ENCODE results near the gene CAMK1D. TPM values are rescaled to one million over a fixed set of nuclear protein-coding genes. Genes with fewer than 3 reads are reported as not detected.

CAMK1D gene
- total RNA-seq, 1 experiment from 2014 or later: 6.3 TPM

DNA sequence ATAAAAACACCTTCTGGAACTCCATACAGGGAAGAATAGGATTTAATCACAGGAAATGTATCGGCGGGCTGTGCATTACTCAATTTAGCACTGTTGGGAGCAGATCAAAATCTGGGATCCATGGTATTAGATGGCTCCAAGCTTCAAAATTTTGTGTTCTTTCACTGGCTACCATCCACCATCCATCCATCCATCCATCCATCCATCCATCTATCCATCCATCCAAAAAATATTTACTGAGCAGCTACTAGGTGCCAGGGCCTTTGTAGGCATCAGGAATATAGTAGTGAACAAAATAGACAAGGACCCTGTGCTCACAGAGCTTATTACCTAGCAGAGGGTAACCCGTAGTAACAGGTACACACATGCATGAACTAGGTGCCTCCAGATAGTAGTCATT lies 372.0 kb downstream of the CAMK1D start:
- Histone ChIP-seq H4K91ac (ENCODE audit: insufficient read length, low read depth, low read length) (no peak overlapping the region), H2BK120ac (ENCODE audit: low read depth, low read length, poor library complexity, severe bottlenecking) (no peak overlapping the region), H3K9me3 (ENCODE audit: control insufficient read depth, low read depth, low read length) (no peaks in the 10 kb centered on the region), H3K56ac (ENCODE audit: insufficient read length, low read depth, low read length) (no peak overlapping the region), H3K9ac (ENCODE audit: extremely low read depth, insufficient read length, low read length) (no peak overlapping the region), H3K79me1 (ENCODE audit: insufficient read depth, low read depth, low read length, poor library complexity, severe bottlenecking) (no peaks in the 10 kb centered on the region), H2BK20ac (ENCODE audit: low read depth, low read length, poor library complexity, severe bottlenecking) (no peak overlapping the region), H4K20me1 (ENCODE audit: control insufficient read depth, insufficient read depth, insufficient read length) (no peaks in the 10 kb centered on the region), H2BK5ac (ENCODE audit: insufficient read length, low read length) (no peak overlapping the region), H3K4me1 (ENCODE audit: insufficient read depth, low read length) (no peaks in the 10 kb centered on the region; the same call in 1 of the 2 replicates), H2AK5ac (ENCODE audit: insufficient read length, low read length) (no peak overlapping the region), H3K4ac (ENCODE audit: low read depth, low read length) (no peak overlapping the region), H4K8ac (replicated peaks; ENCODE audit: insufficient read length, low read depth, low read length) (no peak overlapping the region), H3K27me3 (ENCODE audit: insufficient read depth, low read length) (no peaks in the 10 kb centered on the region), H3K23ac (ENCODE audit: insufficient read length, low read depth, low read length) (no peak overlapping the region), H3K18ac (ENCODE audit: insufficient read length, low read depth, low read length) (no peak overlapping the region), H2AFZ (ENCODE audit: low read length) (no peak overlapping the region), H2BK12ac (ENCODE audit: insufficient read length, low read depth, low read length) (no peak overlapping the region), H3K27ac (ENCODE audit: insufficient read length, low read depth, low read length) (no peak overlapping the region), H3K4me2 (ENCODE audit: insufficient read depth, insufficient read length, low read length) (no peak overlapping the region), H2BK15ac (ENCODE audit: low read depth, low read length) (no peak overlapping the region), H4K5ac (ENCODE audit: insufficient read length, low read depth, low read length) (no peak overlapping the region), H3K79me2 (ENCODE audit: insufficient read depth, low read length) (no peaks in the 10 kb centered on the region), H3T11ph (ENCODE audit: low read length) (no peak overlapping the region), H3K23me2 (ENCODE audit: insufficient read length, low read depth, low read length, poor library complexity, severe bottlenecking) (no peaks in the 10 kb centered on the region), H3K14ac (ENCODE audit: insufficient read depth, low read length) (no peak overlapping the region)
- no CpG with 5 or more reads among the region's 3 CpGs for WGBS (ENCODE audit: extremely low coverage, insufficient read length, low lambda C conversion rate)
- no peak for DNase-seq
- TF ChIP-seq, protein P1, sequence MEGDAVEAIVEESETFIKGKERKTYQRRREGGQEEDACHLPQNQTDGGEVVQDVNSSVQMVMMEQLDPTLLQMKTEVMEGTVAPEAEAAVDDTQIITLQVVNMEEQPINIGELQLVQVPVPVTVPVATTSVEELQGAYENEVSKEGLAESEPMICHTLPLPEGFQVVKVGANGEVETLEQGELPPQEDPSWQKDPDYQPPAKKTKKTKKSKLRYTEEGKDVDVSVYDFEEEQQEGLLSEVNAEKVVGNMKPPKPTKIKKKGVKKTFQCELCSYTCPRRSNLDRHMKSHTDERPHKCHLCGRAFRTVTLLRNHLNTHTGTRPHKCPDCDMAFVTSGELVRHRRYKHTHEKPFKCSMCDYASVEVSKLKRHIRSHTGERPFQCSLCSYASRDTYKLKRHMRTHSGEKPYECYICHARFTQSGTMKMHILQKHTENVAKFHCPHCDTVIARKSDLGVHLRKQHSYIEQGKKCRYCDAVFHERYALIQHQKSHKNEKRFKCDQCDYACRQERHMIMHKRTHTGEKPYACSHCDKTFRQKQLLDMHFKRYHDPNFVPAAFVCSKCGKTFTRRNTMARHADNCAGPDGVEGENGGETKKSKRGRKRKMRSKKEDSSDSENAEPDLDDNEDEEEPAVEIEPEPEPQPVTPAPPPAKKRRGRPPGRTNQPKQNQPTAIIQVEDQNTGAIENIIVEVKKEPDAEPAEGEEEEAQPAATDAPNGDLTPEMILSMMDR (conservative IDR thresholded peaks at IDR 0.05): no peak
- Mint-ChIP-seq H3K36me3 (ENCODE audit: insufficient read depth in 1 of 3, low read depth in 3 of 3) (no peaks in the 10 kb centered on the region), H3K27me3 (ENCODE audit: low read depth) (no peaks in the 10 kb centered on the region; the same call in 1 of the 2 replicates), H3K4me1 (peaks cover 11 to 12% of the 10 kb centered on the region in 2 experiments), H3K4me3 (no peak overlapping the region), H3K9me3 (no peaks in the 10 kb centered on the region), H3K27ac (no peak overlapping the region)

All from H9 (cell line).